ENCODE data around the gene SRRD. TPM values are rescaled to one million over a fixed set of nuclear protein-coding genes. Genes with fewer than 3 reads are reported as not detected.
"Not testable (repeated sequence)": the region's sequence is repeated elsewhere in the genome, so short reads cannot be mapped to it uniquely, and the experiment has no call there.

SRRD gene
- total RNA-seq, 3 donors from 2014 or later = 8.8 to 17.4 (median 15.0) TPM

GRCh38 chr22:26527574-26528465 lies 44.1 kb downstream of the SRRD start:
- H3K9me3 ChIP-seq = no peaks in the 10 kb centered on the region
- no peaks in the 10 kb centered on the region for H3K4me1 ChIP-seq
- H3K27me3 ChIP-seq = no peaks in the 10 kb centered on the region
- no peak overlapping the region for H3K4me3 ChIP-seq
- no peaks in the 10 kb centered on the region for H3K36me3 ChIP-seq
- DNase-seq (ENCODE audit: low spot score in 2 of 2) = no peak
- H3K27ac ChIP-seq = peak overlapping the region in 1 of 2 donors; percentile 44
- intact Hi-C loops (cut with DNase I; ENCODE audit: low total_unique reads) = no loop called here
- no peak for TF ChIP-seq POLR2AphosphoS5 (IDR thresholded peaks at IDR 0.05)

- H3K4me1 ChIP-seq; H3K4me3 ChIP-seq; intact Hi-C loops (cut with DNase I; ENCODE audit: low total_unique reads); H3K27me3 ChIP-seq; H3K36me3 ChIP-seq; H3K9me3 ChIP-seq; DNase-seq (ENCODE audit: low spot score in 2 of 2): not testable (repeated sequence)
- H3K27ac ChIP-seq = peak overlapping the region in 1 of 2 donors; percentile 44
These were observed 44.8 kb downstream of the SRRD start for GRCh38 chr22:26528518-26528917.

- intact Hi-C loops (cut with DNase I; ENCODE audit: low total_unique reads) = no loop called here
- Histone ChIP-seq H3K27me3 (no peaks in the 10 kb centered on the region), H3K4me1 (peaks cover 0 to 2% of the 10 kb centered on the region in 2 donors), H3K36me3 (no peaks in the 10 kb centered on the region), H3K27ac (peak overlapping the region in 1 of 2 donors; percentile 39), H3K9me3 (no peaks in the 10 kb centered on the region), H3K4me3 (no peak overlapping the region)
- no peak for TF ChIP-seq POLR2A (IDR thresholded peaks at IDR 0.05)
- TF ChIP-seq CTCF (IDR thresholded peaks at IDR 0.05) = no peak
- no peak for TF ChIP-seq POLR2AphosphoS5 (IDR thresholded peaks at IDR 0.05)
- DNase-seq (ENCODE audit: low spot score in 2 of 2) = no peak
These were observed 45.7 kb downstream of the SRRD start for GRCh38 chr22:26529345-26529744.

- TF ChIP-seq POLR2A (IDR thresholded peaks at IDR 0.05) = no peak
- no peak for TF ChIP-seq CTCF (IDR thresholded peaks at IDR 0.05)
- no peak for TF ChIP-seq POLR2AphosphoS5 (IDR thresholded peaks at IDR 0.05)
- Histone ChIP-seq H3K36me3 (no peaks in the 10 kb centered on the region), H3K4me1 (peaks cover 0 to 6% of the 10 kb centered on the region in 2 donors), H3K27ac (peak overlapping the region; percentile 59 to 61), H3K4me3 (no peak overlapping the region), H3K9me3 (no peaks in the 10 kb centered on the region), H3K27me3 (no peaks in the 10 kb centered on the region)
- DNase-seq (ENCODE audit: low spot score in 2 of 2) = no peak
- intact Hi-C loops (cut with DNase I; ENCODE audit: low total_unique reads) = no loop called here
These were observed 50.6 kb downstream of the SRRD start for GRCh38 chr22:26534171-26534855.

GRCh38 chr22:26534874-26535602 lies 51.4 kb downstream of the SRRD start:
- DNase-seq (ENCODE audit: low spot score in 2 of 2) = no peak
- Histone ChIP-seq H3K4me1 (peaks cover 0 to 6% of the 10 kb centered on the region in 2 donors), H3K36me3 (no peaks in the 10 kb centered on the region), H3K9me3 (no peaks in the 10 kb centered on the region), H3K27me3 (no peaks in the 10 kb centered on the region), H3K27ac (no peak overlapping the region), H3K4me3 (no peak overlapping the region)
- TF ChIP-seq POLR2A (IDR thresholded peaks at IDR 0.05) = no peak
- TF ChIP-seq POLR2AphosphoS5 (IDR thresholded peaks at IDR 0.05) = no peak
- no peak for TF ChIP-seq CTCF (IDR thresholded peaks at IDR 0.05)
- intact Hi-C loops (cut with DNase I; ENCODE audit: low total_unique reads) = no loop called here

Measured in breast epithelium (tissue), 4 donors.